ENCODE data around the gene UHMK1.

Gene UHMK1

DNA sequence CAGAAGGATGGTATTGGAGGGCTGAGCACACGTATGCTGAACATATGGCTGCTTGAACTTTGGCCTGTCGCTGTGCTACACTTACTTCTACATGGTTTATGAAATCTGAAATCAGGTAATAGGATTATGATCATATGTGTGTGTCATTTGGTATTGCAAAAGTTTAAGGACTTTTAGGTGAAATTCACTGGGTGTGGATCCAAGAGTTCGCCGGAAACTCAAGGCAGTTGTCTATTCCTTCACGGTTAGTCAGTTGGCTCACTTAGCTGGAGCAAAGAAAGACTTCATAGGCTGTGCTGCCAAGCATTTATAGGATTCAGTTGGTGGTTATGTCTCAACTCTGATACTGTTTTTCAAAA is 64.8 kb downstream of the UHMK1 start:
- TF ChIP-seq, protein P1, sequence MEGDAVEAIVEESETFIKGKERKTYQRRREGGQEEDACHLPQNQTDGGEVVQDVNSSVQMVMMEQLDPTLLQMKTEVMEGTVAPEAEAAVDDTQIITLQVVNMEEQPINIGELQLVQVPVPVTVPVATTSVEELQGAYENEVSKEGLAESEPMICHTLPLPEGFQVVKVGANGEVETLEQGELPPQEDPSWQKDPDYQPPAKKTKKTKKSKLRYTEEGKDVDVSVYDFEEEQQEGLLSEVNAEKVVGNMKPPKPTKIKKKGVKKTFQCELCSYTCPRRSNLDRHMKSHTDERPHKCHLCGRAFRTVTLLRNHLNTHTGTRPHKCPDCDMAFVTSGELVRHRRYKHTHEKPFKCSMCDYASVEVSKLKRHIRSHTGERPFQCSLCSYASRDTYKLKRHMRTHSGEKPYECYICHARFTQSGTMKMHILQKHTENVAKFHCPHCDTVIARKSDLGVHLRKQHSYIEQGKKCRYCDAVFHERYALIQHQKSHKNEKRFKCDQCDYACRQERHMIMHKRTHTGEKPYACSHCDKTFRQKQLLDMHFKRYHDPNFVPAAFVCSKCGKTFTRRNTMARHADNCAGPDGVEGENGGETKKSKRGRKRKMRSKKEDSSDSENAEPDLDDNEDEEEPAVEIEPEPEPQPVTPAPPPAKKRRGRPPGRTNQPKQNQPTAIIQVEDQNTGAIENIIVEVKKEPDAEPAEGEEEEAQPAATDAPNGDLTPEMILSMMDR (IDR thresholded peaks at IDR 0.05), result no peak

GRCh38 chr1:162564762-162565218 is 67.2 kb downstream of the UHMK1 start:
- TF ChIP-seq, protein P1 (IDR thresholded peaks at IDR 0.05), result no peak

GRCh38 chr1:162565460-162565859 is 67.8 kb downstream of the UHMK1 start:
- TF ChIP-seq, protein P1 (IDR thresholded peaks at IDR 0.05), result no peak

GRCh38 chr1:162566870-162567269 is 69.3 kb downstream of the UHMK1 start:
- TF ChIP-seq, protein P1 (IDR thresholded peaks at IDR 0.05), result no peak

DNA sequence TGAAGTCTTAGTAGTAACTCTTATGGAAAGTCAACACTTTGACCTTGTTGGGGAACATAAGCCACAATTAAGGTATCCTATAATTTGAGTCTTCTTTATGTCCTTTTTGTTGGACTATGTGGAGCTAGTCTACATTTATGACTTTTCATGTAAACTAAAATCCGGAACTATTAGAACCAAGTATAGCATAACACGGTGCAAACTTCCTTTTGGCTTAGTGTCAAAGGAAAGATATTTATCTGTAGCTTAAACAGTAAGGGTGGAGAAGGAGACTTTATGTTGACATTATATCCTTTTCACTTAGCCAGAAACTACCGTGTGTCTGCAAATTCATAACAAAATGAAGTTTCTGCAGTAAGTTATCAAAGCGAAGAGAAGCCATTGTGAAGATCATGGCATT is 71.2 kb downstream of the UHMK1 start:
- TF ChIP-seq, protein P1 (IDR thresholded peaks at IDR 0.05), result no peak

DNA sequence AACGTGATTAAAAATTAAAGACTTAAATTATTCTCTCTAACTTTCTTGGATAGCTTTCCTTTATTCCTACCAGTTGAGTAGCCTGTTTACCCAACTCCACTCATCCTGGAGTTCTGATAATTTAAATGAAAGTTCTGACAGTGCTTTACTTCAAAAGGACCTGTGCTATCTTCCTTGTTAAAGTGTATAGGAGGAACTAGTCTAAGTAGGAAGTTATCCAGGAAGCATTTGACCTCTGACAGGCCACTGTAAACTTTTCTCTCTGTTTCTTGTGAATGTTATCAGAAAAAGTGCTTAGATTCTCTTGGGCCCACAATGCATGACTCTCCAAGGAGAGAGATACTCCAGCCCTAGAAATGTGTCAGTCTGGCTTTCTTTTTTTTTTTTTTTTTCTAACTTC is 73.1 kb downstream of the UHMK1 start:
- TF ChIP-seq, protein P1 (IDR thresholded peaks at IDR 0.05), result no peak

- TF ChIP-seq, protein P1 (IDR thresholded peaks at IDR 0.05), result no peak
Observed at GRCh38 chr1:162571696-162572095, 74.1 kb downstream of the UHMK1 start.

DNA sequence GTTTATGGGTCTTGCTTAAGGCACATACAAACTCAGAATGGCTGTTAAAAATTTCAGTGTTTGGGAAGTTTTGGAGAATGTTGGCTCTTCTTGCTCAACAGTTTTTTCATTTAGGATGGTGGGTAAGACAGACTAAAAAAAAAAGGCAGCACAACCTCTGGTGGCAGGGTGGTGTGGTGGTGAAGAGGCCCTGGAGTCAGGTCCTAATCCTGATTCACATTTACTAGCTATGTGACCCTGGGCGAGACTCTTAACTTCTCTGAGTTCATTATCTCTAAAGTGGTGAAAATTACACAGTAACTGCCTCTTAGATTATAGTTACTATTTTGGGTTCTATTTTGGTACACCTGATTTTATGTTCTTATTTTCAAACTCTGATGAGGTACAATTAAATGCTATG is 75.5 kb downstream of the UHMK1 start:
- TF ChIP-seq, protein P1 (IDR thresholded peaks at IDR 0.05), result no peak

Data from LNCAP (cell line).